OCI-LY3 (cell line): Measurements from ENCODE around the gene IL3.

ENCODE experiments used
- H2AFZ ChIP-seq: fragments of 200-600, 300-600 bp; shearing (Covaris generic); 2 replicates; pipeline ENCODE4 v1.6.0; 2014; ENCODE audit warnings: antibody characterized with exemption, low read depth, low read length
- H3K27ac ChIP-seq: fragments of 200-600, 300-600 bp; sonication (generic); 2 replicates; pipeline ENCODE4 v1.5.1; 2014; ENCODE audit warnings: mild to moderate bottlenecking, low read length, moderate library complexity, mixed read lengths
- H3K27me3 ChIP-seq: fragments of 200-600, 300-600 bp; sonication (generic); 2 replicates; pipeline ENCODE4 v1.6.1; 2014; ENCODE audit warnings: low read depth, low read length, mixed read lengths
- H3K36me3 ChIP-seq: fragments of 200-600, 300-600 bp; sonication (generic); replicated peaks from 2 replicates; pipeline ENCODE3; 2014; ENCODE audit warnings: low read depth, low read length, mixed read lengths
- H3K4me1 ChIP-seq: fragments of 300-600, 200-600 bp; sonication (generic); 2 replicates; pipeline ENCODE4 v1.6.1; 2014; ENCODE audit warnings: low read length, mixed read lengths
- H3K4me2 ChIP-seq: fragments of 200-600, 300-600 bp; sonication (generic); 2 replicates; pipeline ENCODE4 v1.6.1; 2014; ENCODE audit warnings: low read length, mixed read lengths
- H3K4me3 ChIP-seq: fragments of 300-600, 200-600 bp; sonication (generic); 2 replicates; pipeline ENCODE4 v1.5.1; 2014; ENCODE audit warnings: antibody characterized with exemption, mild to moderate bottlenecking, low read length, moderate library complexity
- H3K79me2 ChIP-seq: fragments of 300-600, 200-600 bp; shearing (Covaris generic); 2 replicates; pipeline ENCODE4 v1.6.1; 2014; ENCODE audit warnings: mild to moderate bottlenecking, low read length, mixed read lengths
- H3K9ac ChIP-seq: fragments of 300-600, 200-600 bp; shearing (Covaris generic); 2 replicates; pipeline ENCODE4 v1.6.0; 2014; ENCODE audit warnings: mild to moderate bottlenecking, low read length, moderate library complexity
- H3K9me3 ChIP-seq: fragments of 200-600, 300-600 bp; shearing (Covaris generic); 2 replicates; pipeline ENCODE4 v1.6.1; 2014; ENCODE audit warnings: low read length, mixed read lengths; ENCODE audit not compliant: insufficient read depth
- H4K20me1 ChIP-seq: fragments of 200-600, 300-600 bp; sonication (generic); 2 replicates; pipeline ENCODE4 v1.6.1; 2016; ENCODE audit warnings: low read length, mixed read lengths; ENCODE audit not compliant: insufficient read depth
- CTCF ChIP-seq: fragments of 200-600, 300-600 bp; sonication (generic); IDR thresholded peaks from 2 replicates; pipeline ENCODE4 v1.5.1; 2014; ENCODE audit warnings: antibody characterized with exemption, low read length, low read depth
- EZH2phosphoT487 ChIP-seq: fragments of 200-600 bp; shearing (Covaris generic); IDR thresholded peaks from 2 replicates; pipeline ENCODE4 v1.6.1; 2018; ENCODE audit warnings: antibody characterized with exemption, mixed run types, low read depth

The IL3 gene

DNA sequence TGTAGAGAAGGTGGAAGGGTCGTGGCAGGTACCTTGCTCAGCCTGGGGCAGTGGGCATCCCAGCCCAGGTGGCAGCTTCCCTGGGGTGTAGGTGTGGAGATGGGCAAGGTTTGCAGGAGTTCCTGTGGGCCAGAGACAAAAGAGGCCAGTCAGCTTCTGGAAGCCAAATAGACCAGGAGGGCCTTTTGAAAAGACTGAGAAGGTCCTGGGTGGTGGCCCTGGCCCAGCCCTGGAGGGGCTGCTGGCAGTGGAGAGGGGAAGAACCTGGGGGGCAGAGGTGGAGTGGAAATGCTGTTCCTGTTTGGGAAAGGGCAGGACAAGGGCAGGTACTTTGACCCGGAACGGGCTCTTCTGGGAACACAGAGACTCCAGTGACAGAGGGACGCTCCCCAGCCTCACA is 7.0 kb upstream of the IL3 start:
- H3K4me1 ChIP-seq = no peaks in the 10 kb centered on the region
- H3K36me3 ChIP-seq = no peaks in the 10 kb centered on the region
- H3K9ac ChIP-seq = no peak overlapping the region
- no peak overlapping the region for H3K4me2 ChIP-seq
- TF ChIP-seq EZH2phosphoT487 = no peak
- no peak for TF ChIP-seq CTCF
- no peaks in the 10 kb centered on the region for H3K79me2 ChIP-seq
- H3K4me3 ChIP-seq = no peak overlapping the region
- H3K27me3 ChIP-seq = peaks cover 2% of the 10 kb centered on the region
- no peak overlapping the region for H3K27ac ChIP-seq
- H4K20me1 ChIP-seq = no peaks in the 10 kb centered on the region
- no peak overlapping the region for H2AFZ ChIP-seq
- no peaks in the 10 kb centered on the region for H3K9me3 ChIP-seq

DNA sequence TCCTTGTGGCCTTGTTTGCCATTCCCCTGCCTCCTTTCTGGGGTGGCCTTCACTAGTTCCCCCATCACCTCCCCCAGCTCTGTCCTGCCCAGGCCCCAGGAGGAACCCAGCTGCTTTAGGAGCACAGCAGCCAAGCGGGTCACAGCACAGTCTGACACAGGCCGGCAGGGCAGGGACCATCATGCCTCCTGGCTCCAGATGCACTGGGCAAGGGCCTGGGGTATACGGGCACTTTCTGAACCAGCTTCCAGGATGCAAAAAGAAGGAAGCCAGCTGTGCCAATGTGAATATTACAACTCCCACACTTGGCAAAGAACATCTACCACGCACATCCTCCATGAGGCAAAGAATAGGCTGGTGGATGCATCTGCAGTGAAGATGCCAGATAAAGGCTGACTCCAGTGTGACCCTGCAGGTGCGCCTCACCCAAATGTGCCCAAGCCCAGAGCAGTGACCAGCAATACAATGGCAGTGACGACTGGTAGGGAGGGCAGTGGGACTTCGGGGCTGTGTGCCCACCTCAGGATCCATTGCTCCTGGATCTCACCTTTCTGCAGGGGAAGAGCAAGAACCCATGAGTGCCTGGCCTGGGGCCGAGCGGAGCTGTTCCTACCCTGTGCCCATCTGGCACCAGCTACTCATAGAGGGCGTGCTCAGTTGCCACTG is 6.3 kb upstream of the IL3 start:
- H3K27me3 ChIP-seq = peaks cover 2% of the 10 kb centered on the region; the same call in 1 of the 2 replicates
- no peaks in the 10 kb centered on the region for H3K36me3 ChIP-seq
- no peaks in the 10 kb centered on the region for H3K79me2 ChIP-seq
- H3K4me3 ChIP-seq = no peak overlapping the region
- H3K9me3 ChIP-seq = no peaks in the 10 kb centered on the region
- no peak overlapping the region for H3K4me2 ChIP-seq
- H3K9ac ChIP-seq = no peak overlapping the region
- no peaks in the 10 kb centered on the region for H3K4me1 ChIP-seq
- no peak overlapping the region for H3K27ac ChIP-seq
- TF ChIP-seq CTCF (no peak), EZH2phosphoT487 (no peak)
- H2AFZ ChIP-seq = no peak overlapping the region
- H4K20me1 ChIP-seq = no peaks in the 10 kb centered on the region

- no peak overlapping the region for H3K4me2 ChIP-seq
- no peak overlapping the region for H3K9ac ChIP-seq
- H2AFZ ChIP-seq = no peak overlapping the region
- H3K36me3 ChIP-seq = no peaks in the 10 kb centered on the region
- no peak overlapping the region for H3K4me3 ChIP-seq
- H3K27ac ChIP-seq = no peak overlapping the region
- no peaks in the 10 kb centered on the region for H3K4me1 ChIP-seq
- peaks cover 2% of the 10 kb centered on the region; the same call in 1 of the 2 replicates for H3K27me3 ChIP-seq
- H4K20me1 ChIP-seq = no peaks in the 10 kb centered on the region
- no peaks in the 10 kb centered on the region for H3K79me2 ChIP-seq
- TF ChIP-seq CTCF = no peak
- no peak for TF ChIP-seq EZH2phosphoT487
- no peaks in the 10 kb centered on the region for H3K9me3 ChIP-seq
These were observed 5.6 kb upstream of the IL3 start for GRCh38 chr5:132054697-132055440.

DNA sequence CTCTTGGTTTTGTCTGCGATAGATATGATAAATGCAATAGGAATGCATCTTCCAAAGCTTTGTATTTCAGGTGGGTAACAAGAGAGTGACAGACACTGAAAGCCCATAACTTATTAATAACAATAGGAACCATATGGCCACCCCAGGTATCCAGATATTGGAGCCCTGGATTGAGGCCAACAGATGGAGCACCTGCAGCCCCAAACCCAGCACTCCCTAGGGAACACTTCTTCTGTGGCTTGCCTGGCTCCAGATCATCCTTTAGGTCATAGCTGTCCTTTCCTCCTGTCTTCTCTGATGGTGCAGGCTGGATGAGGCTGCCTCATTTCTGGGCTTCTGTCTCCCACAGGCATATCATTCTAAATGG is 5.0 kb upstream of the IL3 start:
- no peak overlapping the region for H3K4me3 ChIP-seq
- no peak overlapping the region for H3K4me2 ChIP-seq
- H3K36me3 ChIP-seq = no peaks in the 10 kb centered on the region
- H2AFZ ChIP-seq = no peak overlapping the region
- no peaks in the 10 kb centered on the region for H4K20me1 ChIP-seq
- peaks cover 2% of the 10 kb centered on the region; the same call in 1 of the 2 replicates for H3K27me3 ChIP-seq
- H3K9me3 ChIP-seq = no peaks in the 10 kb centered on the region
- H3K4me1 ChIP-seq = no peaks in the 10 kb centered on the region
- H3K27ac ChIP-seq = no peak overlapping the region
- H3K79me2 ChIP-seq = no peaks in the 10 kb centered on the region
- TF ChIP-seq EZH2phosphoT487 (no peak), CTCF (no peak)
- H3K9ac ChIP-seq = no peak overlapping the region
